Endodermal cell (in vitro differentiated cells): ENCODE results near the gene AQP9. TPM values are rescaled to one million over a fixed set of nuclear protein-coding genes. Genes with fewer than 3 reads are reported as not detected.

Experiments
- DNase-seq: peaks from one replicate; pipeline ENCODE4 v3.0.0-alpha.2; 2017
- H3K27ac ChIP-seq: 2 replicates; pipeline ENCODE4 v1.5.1; 2013; ENCODE audit warnings: mild to moderate bottlenecking, low read depth, low read length, moderate library complexity
- H3K27me3 ChIP-seq: 2 replicates; pipeline ENCODE4 v1.6.1; 2013; ENCODE audit warnings: mild to moderate bottlenecking, low read length, moderate library complexity; ENCODE audit not compliant: insufficient read depth, control insufficient read depth, poor library complexity, severe bottlenecking
- H3K36me3 ChIP-seq: 2 replicates; pipeline ENCODE4 v1.7.0; 2013; ENCODE audit warnings: mild to moderate bottlenecking, low read length, moderate library complexity; ENCODE audit not compliant: control insufficient read depth, insufficient read depth
- H3K4me1 ChIP-seq: one replicate; pipeline ENCODE4 v1.7.0; 2013; ENCODE audit warnings: low read length; ENCODE audit not compliant: control insufficient read depth, insufficient read depth
- H3K4me3 ChIP-seq: 2 replicates; pipeline ENCODE4 v1.5.1; 2013; ENCODE audit warnings: mild to moderate bottlenecking, low read length, moderate library complexity
- H3K9ac ChIP-seq: 2 replicates; pipeline ENCODE4 v1.6.1; 2013; ENCODE audit warnings: mild to moderate bottlenecking, low read length, moderate library complexity; ENCODE audit not compliant: poor library complexity, severe bottlenecking; ENCODE audit errors: extremely low read depth
- H3K9me3 ChIP-seq: 2 replicates; pipeline ENCODE4 v1.6.1; 2013; ENCODE audit warnings: mild to moderate bottlenecking, low read length, moderate library complexity; ENCODE audit not compliant: control insufficient read depth
- H3K27ac Mint-ChIP-seq: 2 replicates; pipeline ENCODE4 v1.8.0; 2020; ENCODE audit warnings: mixed read lengths
- H3K27me3 Mint-ChIP-seq: 2 replicates; pipeline ENCODE4 v1.8.0; 2021; ENCODE audit warnings: mild to moderate bottlenecking, mixed read lengths; ENCODE audit not compliant: insufficient read depth
- H3K36me3 Mint-ChIP-seq: 2 replicates; pipeline ENCODE4 v1.8.0; 2020; ENCODE audit warnings: low read depth, mixed read lengths
- H3K4me1 Mint-ChIP-seq: 2 replicates; pipeline ENCODE4 v1.8.0; 2020; ENCODE audit warnings: mixed read lengths
- H3K4me3 Mint-ChIP-seq: 2 replicates; pipeline ENCODE4 v1.8.0; 2020; ENCODE audit warnings: mild to moderate bottlenecking, moderate library complexity, mixed read lengths
- H3K9me3 Mint-ChIP-seq: 2 replicates; pipeline ENCODE4 v1.8.0; 2020; ENCODE audit warnings: mild to moderate bottlenecking, mixed read lengths
- WGBS, 2 experiments: methylation state at CpG; one replicate each; pipeline versions ENCODE4 v1.1.5 to v1.1.7; 2013; ENCODE audit warnings: missing lambda C conversion rate in 2 of 2, mixed read lengths in 1 of 2; ENCODE audit not compliant: insufficient coverage in 1 of 2, insufficient read length in 1 of 2; 5-methylcytosine and 5-hydroxymethylcytosine counted together
- total RNA-seq, 2 donors: library from RNA; stranded (reverse); fragmentation: NEBNext Ultra II Directional in 1 of 2; extraction: Animal tissue kit (Norgen Biotek cat#: 25700) in 1 of 2; gene quantifications; 2 replicates in 1 of 2; 3 replicates in 1 of 2; pipeline ENCODE4 v1.2.1, GENCODE V29; 2021
- TF ChIP-seq, protein P1 (sequence below): fragments of 200-600 bp; sonication (generic); conservative IDR thresholded peaks from 2 replicates; pipeline ENCODE4 v1.5.0; 2021; ENCODE audit warnings: antibody characterized with exemption, mild to moderate bottlenecking

The AQP9 gene
- total RNA-seq, 2 donors from 2014 or later, result not detected

DNA sequence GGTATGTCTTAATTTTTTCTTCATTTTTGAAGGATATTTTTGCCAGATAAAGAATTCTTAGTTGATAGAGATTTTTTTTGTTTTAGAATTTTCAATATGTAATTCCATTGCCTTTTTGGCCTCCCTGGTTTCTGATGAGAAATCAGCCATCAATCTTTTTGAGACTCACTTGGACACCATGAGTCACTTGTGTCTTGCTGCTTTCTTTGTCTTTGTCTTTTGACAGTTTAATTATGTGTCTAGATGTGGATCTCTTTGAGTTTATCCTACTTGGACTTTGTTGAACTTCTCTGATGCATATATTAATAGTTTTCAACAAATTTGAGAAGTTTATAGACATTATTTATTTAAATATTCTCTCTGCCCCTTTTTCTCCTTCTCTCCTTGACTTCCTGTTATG lies 34.7 kb upstream of the AQP9 start:
- no peaks in the 10 kb centered on the region for H3K4me1 Mint-ChIP-seq
- H3K4me3 Mint-ChIP-seq, result no peak overlapping the region
- Histone ChIP-seq H3K36me3 (no peaks in the 10 kb centered on the region), H3K9ac (no peak overlapping the region), H3K9me3 (no peaks in the 10 kb centered on the region), H3K4me1 (no peaks in the 10 kb centered on the region), H3K27ac (no peak overlapping the region), H3K4me3 (no peak overlapping the region), H3K27me3 (no peaks in the 10 kb centered on the region)
- H3K36me3 Mint-ChIP-seq, result no peaks in the 10 kb centered on the region
- H3K27me3 Mint-ChIP-seq, result no peaks in the 10 kb centered on the region
- TF ChIP-seq, protein P1, sequence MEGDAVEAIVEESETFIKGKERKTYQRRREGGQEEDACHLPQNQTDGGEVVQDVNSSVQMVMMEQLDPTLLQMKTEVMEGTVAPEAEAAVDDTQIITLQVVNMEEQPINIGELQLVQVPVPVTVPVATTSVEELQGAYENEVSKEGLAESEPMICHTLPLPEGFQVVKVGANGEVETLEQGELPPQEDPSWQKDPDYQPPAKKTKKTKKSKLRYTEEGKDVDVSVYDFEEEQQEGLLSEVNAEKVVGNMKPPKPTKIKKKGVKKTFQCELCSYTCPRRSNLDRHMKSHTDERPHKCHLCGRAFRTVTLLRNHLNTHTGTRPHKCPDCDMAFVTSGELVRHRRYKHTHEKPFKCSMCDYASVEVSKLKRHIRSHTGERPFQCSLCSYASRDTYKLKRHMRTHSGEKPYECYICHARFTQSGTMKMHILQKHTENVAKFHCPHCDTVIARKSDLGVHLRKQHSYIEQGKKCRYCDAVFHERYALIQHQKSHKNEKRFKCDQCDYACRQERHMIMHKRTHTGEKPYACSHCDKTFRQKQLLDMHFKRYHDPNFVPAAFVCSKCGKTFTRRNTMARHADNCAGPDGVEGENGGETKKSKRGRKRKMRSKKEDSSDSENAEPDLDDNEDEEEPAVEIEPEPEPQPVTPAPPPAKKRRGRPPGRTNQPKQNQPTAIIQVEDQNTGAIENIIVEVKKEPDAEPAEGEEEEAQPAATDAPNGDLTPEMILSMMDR, result no peak
- no peaks in the 10 kb centered on the region for H3K9me3 Mint-ChIP-seq
- no peak overlapping the region for H3K27ac Mint-ChIP-seq
- no peak for DNase-seq

GRCh38 chr15:58108117-58108516 lies 30.1 kb upstream of the AQP9 start:
- Histone ChIP-seq H3K4me1 (no peaks in the 10 kb centered on the region), H3K9me3 (no peaks in the 10 kb centered on the region), H3K9ac (no peak overlapping the region), H3K36me3 (no peaks in the 10 kb centered on the region), H3K4me3 (no peak overlapping the region), H3K27ac (no peak overlapping the region), H3K27me3 (no peaks in the 10 kb centered on the region)
- Mint-ChIP-seq H3K27me3 (no peaks in the 10 kb centered on the region), H3K4me3 (no peak overlapping the region), H3K9me3 (no peaks in the 10 kb centered on the region), H3K36me3 (no peaks in the 10 kb centered on the region), H3K27ac (no peak overlapping the region), H3K4me1 (peaks cover 2% of the 10 kb centered on the region)
- TF ChIP-seq, protein P1, result no peak
- 85 to 97% methylated on average over 2 of the region's 2 CpGs for WGBS, 2 experiments
- no peak for DNase-seq

DNA sequence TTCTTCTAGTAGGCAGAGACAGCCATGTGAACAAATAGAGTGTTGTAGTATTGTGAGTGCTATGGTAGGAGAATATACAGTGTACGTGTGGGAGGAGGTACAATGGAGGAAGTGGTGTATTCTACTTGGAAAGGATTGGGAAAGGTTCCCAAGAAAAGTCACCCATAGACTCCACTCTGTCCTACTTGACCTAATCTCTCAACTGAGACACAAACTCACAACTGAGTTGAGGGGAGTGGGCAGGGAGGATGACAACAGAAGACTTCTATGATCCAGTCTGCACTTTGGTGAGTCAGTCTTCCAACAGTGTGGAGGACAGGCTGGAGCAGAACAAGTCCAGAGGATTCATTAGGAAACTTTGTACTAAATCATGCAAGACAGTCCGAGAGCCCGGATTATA lies 28.8 kb upstream of the AQP9 start:
- Mint-ChIP-seq H3K36me3 (no peaks in the 10 kb centered on the region), H3K4me3 (no peak overlapping the region)
- DNase-seq, result no peak

More for the DNA sequence above, 28.8 kb upstream of the AQP9 start:
- Mint-ChIP-seq H3K27ac (no peak overlapping the region), H3K9me3 (no peaks in the 10 kb centered on the region), H3K4me1 (peaks cover 2% of the 10 kb centered on the region), H3K27me3 (no peaks in the 10 kb centered on the region)
- no peak overlapping the region for H3K27ac ChIP-seq
- H3K9me3 ChIP-seq, result no peaks in the 10 kb centered on the region
- no peaks in the 10 kb centered on the region for H3K4me1 ChIP-seq
- TF ChIP-seq, protein P1, result no peak
- 75 to 97% methylated on average over 2 to 3 of the region's 3 CpGs for WGBS, 2 experiments
- H3K27me3 ChIP-seq, result no peaks in the 10 kb centered on the region
- no peak overlapping the region for H3K9ac ChIP-seq
- no peak overlapping the region for H3K4me3 ChIP-seq
- H3K36me3 ChIP-seq, result no peaks in the 10 kb centered on the region
